ENCODE results near the gene OR56A5.

OR56A5 gene

GRCh38 chr11:5932671-5933070, 35.6 kb downstream of the OR56A5 start:
- no peak for TF ChIP-seq YY1 (IDR thresholded peaks at IDR 0.05; ENCODE audit: low read depth)
- no peak for TF ChIP-seq NFIC (IDR thresholded peaks at IDR 0.05)
- TF ChIP-seq CEBPB (IDR thresholded peaks at IDR 0.05) = no peak
- TF ChIP-seq TEAD4 (IDR thresholded peaks at IDR 0.05) = no peak
- no peak for TF ChIP-seq TAF1 (IDR thresholded peaks at IDR 0.05; ENCODE audit: low read depth)
- no peak for TF ChIP-seq CREB1 (IDR thresholded peaks at IDR 0.05; ENCODE audit: low read depth)

GRCh38 chr11:5931061-5931460, 37.2 kb downstream of the OR56A5 start:
- TF ChIP-seq EGR1 (IDR thresholded peaks at IDR 0.05) (no peak), RAD21 (IDR thresholded peaks at IDR 0.05; ENCODE audit: low read depth) (no peak), MAX (IDR thresholded peaks at IDR 0.05) (no peak), TEAD4 (IDR thresholded peaks at IDR 0.05) (no peak), TCF12 (IDR thresholded peaks at IDR 0.05; ENCODE audit: low read depth) (no peak), EP300 (IDR thresholded peaks at IDR 0.05; ENCODE audit: borderline replicate concordance) (no peak), YY1 (IDR thresholded peaks at IDR 0.05; ENCODE audit: low read depth) (no peak), CREB1 (IDR thresholded peaks at IDR 0.05; ENCODE audit: low read depth) (no peak), REST (IDR thresholded peaks at IDR 0.05; ENCODE audit: low read depth) (no peak), NFIC (IDR thresholded peaks at IDR 0.05) (no peak), USF1 (IDR thresholded peaks at IDR 0.05) (no peak), ZBTB7A (IDR thresholded peaks at IDR 0.05; ENCODE audit: low read depth) (no peak)

GRCh38 chr11:5930614-5931013, 37.7 kb downstream of the OR56A5 start:
- no peak for TF ChIP-seq NFIC (IDR thresholded peaks at IDR 0.05)
- no peak for TF ChIP-seq YY1 (IDR thresholded peaks at IDR 0.05; ENCODE audit: low read depth)
- TF ChIP-seq CEBPB (IDR thresholded peaks at IDR 0.05) = no peak
- TF ChIP-seq ZBTB7A (IDR thresholded peaks at IDR 0.05; ENCODE audit: low read depth) = no peak
- TF ChIP-seq REST (IDR thresholded peaks at IDR 0.05; ENCODE audit: low read depth) = no peak
- no peak for TF ChIP-seq CREB1 (IDR thresholded peaks at IDR 0.05; ENCODE audit: low read depth)
- no peak for TF ChIP-seq FOXM1 (IDR thresholded peaks at IDR 0.05; ENCODE audit: borderline replicate concordance, low read depth)
- no peak for TF ChIP-seq MAX (IDR thresholded peaks at IDR 0.05)
- no peak for TF ChIP-seq TEAD4 (IDR thresholded peaks at IDR 0.05)
- TF ChIP-seq TAF1 (IDR thresholded peaks at IDR 0.05; ENCODE audit: low read depth) = no peak
- TF ChIP-seq USF1 (IDR thresholded peaks at IDR 0.05) = no peak
- no peak for TF ChIP-seq EGR1 (IDR thresholded peaks at IDR 0.05)
- TF ChIP-seq RAD21 (IDR thresholded peaks at IDR 0.05; ENCODE audit: low read depth) = no peak
- TF ChIP-seq EP300 (IDR thresholded peaks at IDR 0.05; ENCODE audit: borderline replicate concordance) = no peak

- TF ChIP-seq TEAD4 (IDR thresholded peaks at IDR 0.05) = no peak
- no peak for TF ChIP-seq REST (IDR thresholded peaks at IDR 0.05; ENCODE audit: low read depth)
- no peak for TF ChIP-seq USF1 (IDR thresholded peaks at IDR 0.05)
- no peak for TF ChIP-seq EP300 (IDR thresholded peaks at IDR 0.05; ENCODE audit: borderline replicate concordance)
- TF ChIP-seq TAF1 (IDR thresholded peaks at IDR 0.05; ENCODE audit: low read depth) = no peak
- no peak for TF ChIP-seq RAD21 (IDR thresholded peaks at IDR 0.05; ENCODE audit: low read depth)
- no peak for TF ChIP-seq ZBTB7A (IDR thresholded peaks at IDR 0.05; ENCODE audit: low read depth)
- TF ChIP-seq MAX (IDR thresholded peaks at IDR 0.05) = no peak
- no peak for TF ChIP-seq CEBPB (IDR thresholded peaks at IDR 0.05)
- TF ChIP-seq TCF12 (IDR thresholded peaks at IDR 0.05; ENCODE audit: low read depth) = no peak
- TF ChIP-seq CREB1 (IDR thresholded peaks at IDR 0.05; ENCODE audit: low read depth) = no peak
- no peak for TF ChIP-seq YY1 (IDR thresholded peaks at IDR 0.05; ENCODE audit: low read depth)
- TF ChIP-seq EGR1 (IDR thresholded peaks at IDR 0.05) = no peak
- no peak for TF ChIP-seq FOXM1 (IDR thresholded peaks at IDR 0.05; ENCODE audit: borderline replicate concordance, low read depth)
- no peak for TF ChIP-seq NFIC (IDR thresholded peaks at IDR 0.05)
Observed at GRCh38 chr11:5929571-5930368, 38.5 kb downstream of the OR56A5 start.
